Muscle layer of duodenum (tissue), 2 donors: Measurements from ENCODE around the gene KRTAP10-8.
"Not testable (repeated sequence)": the region's sequence is repeated elsewhere in the genome, so short reads cannot be mapped to it uniquely, and the experiment has no call there.

Experiments used
- H3K27ac ChIP-seq: one replicate; pipeline ENCODE4 v1.7.0; 2013; ENCODE audit warnings: mild to moderate bottlenecking, low read length
- H3K27me3 ChIP-seq: one replicate; pipeline ENCODE4 v1.7.0; 2013; ENCODE audit warnings: low read depth, mild to moderate bottlenecking, control low read depth, low read length
- H3K36me3 ChIP-seq, 2 donors: one replicate each; pipeline ENCODE4 v1.7.0; 2013; ENCODE audit warnings: low read length in 2 of 2, control low read depth in 1 of 2, mild to moderate bottlenecking in 1 of 2; ENCODE audit not compliant: insufficient read depth in 2 of 2, control insufficient read depth in 1 of 2
- H3K4me1 ChIP-seq, 2 donors: one replicate each; pipeline ENCODE4 v1.7.0; 2013; ENCODE audit warnings: low read length in 2 of 2, mild to moderate bottlenecking in 2 of 2, control low read depth in 1 of 2, moderate library complexity in 1 of 2; ENCODE audit not compliant: insufficient read depth in 2 of 2, control insufficient read depth in 1 of 2
- H3K4me3 ChIP-seq, 2 donors: one replicate each; pipeline ENCODE4 v1.7.0; 2013; ENCODE audit warnings: low read length in 2 of 2, low read depth in 1 of 2, mild to moderate bottlenecking in 1 of 2
- H3K9me3 ChIP-seq, 2 donors: one replicate each; pipeline ENCODE4 v1.7.0; 2013; ENCODE audit warnings: low read length in 2 of 2, control low read depth in 1 of 2, mild to moderate bottlenecking in 1 of 2; ENCODE audit not compliant: control insufficient read depth in 1 of 2
- donor health status: healthy.

KRTAP10-8 gene

GRCh38 chr21:44653123-44653522 is 41.2 kb downstream of the KRTAP10-8 start:
- H3K27ac ChIP-seq, result no peak overlapping the region

DNA sequence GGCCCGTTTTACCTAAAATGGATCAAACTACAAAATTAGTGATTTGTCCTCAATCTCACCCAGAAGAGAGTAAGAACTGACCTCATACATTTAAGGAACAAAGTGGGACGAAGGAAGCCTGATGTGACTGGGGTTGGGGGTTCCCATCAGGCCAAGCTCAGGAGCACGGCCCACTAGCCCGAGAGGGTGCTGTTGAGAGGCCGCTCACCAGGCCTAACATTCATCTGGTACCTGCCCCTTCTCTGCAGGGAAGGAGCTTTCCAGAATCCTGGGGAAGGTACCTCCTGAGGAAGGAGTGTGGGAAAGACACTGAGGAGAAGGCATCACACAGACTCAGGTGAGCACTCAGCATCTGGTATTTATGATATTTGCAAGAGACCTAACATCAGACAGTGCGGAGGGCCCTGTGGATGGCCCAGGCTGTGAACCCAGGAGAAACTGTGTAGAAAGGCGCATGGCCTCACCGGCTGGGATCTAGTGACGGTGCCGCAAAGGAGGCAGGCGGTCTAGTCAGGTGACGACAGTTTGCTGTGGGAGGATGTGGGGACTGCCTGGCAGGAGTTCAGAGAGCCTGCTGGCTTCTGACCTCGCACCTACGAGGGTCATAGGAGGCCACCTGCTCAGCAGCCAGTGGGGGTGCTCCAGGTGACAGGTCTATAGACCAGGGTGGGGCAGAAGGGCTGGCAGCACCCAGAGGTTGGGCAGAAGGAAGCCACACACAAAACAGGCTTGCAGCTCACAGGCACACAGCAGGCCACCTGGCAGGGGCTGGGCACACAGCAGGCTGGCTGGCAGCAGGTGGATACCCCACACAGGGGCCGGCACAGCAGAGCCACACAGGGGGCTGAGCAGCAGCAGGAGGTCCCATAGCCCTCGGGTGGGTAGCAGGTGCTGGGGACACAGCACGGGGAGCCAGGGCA is 42.0 kb downstream of the KRTAP10-8 start:
- Histone ChIP-seq H3K4me1 (no peaks in the 10 kb centered on the region), H3K36me3 (no peaks in the 10 kb centered on the region), H3K27ac (no peak overlapping the region), H3K4me3 (no peak overlapping the region), H3K27me3 (no peaks in the 10 kb centered on the region), H3K9me3 (peaks cover 0 to 19% of the 10 kb centered on the region in 2 donors)

More at GRCh38 chr21:44653123-44653522, 41.2 kb downstream of the KRTAP10-8 start:
- Histone ChIP-seq H3K4me1 (no peaks in the 10 kb centered on the region), H3K4me3 (no peak overlapping the region), H3K27me3 (no peaks in the 10 kb centered on the region), H3K36me3 (no peaks in the 10 kb centered on the region), H3K9me3 (peaks cover 0 to 19% of the 10 kb centered on the region in 2 donors)

DNA sequence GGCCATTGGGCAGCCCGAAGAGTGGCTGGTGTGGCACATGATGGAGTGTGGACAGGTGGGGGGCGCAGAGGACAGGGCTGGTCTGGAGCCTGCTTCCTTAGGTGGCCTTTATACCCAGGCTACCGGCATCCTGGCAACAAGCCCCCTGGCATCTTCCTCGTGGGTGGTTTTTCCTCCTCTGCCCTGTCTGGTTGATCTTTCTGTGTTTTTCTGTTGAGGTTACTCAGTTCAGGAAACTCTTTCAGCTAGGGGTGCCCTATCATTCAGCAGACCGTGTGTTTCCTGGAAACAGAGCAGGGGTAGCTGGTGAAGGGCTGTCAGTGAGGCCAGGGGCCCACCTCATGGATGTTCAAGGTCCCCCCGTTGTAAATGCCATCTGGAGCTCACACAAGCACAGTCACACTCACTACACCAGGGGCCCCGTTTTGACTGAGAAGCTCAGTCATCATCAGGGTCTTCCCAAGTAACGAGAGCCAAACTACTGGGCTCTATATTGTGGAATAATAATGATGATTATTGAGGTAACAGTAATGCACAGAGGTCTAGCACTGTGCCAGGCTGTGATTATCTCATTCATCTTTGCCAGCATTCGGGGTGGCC is 42.8 kb downstream of the KRTAP10-8 start, which contains the start of gene KRTAP12-4:
Gene KRTAP12-4, minus strand, starts transcription at position 84 of the 600 bp plus-strand sequence. Its CDS starts 45 bp downstream, at position 39.
- no peak within 1 kb of the TSS for H3K27ac ChIP-seq
- no peaks in the 10 kb centered on the region for H3K36me3 ChIP-seq
- H3K4me1 ChIP-seq, result no peaks in the 10 kb centered on the region
- no peaks in the 10 kb centered on the region for H3K27me3 ChIP-seq
- H3K4me3 ChIP-seq, result no peak within 1 kb of the TSS
- H3K9me3 ChIP-seq, result peaks cover 0 to 19% of the 10 kb centered on the region in 2 donors

DNA sequence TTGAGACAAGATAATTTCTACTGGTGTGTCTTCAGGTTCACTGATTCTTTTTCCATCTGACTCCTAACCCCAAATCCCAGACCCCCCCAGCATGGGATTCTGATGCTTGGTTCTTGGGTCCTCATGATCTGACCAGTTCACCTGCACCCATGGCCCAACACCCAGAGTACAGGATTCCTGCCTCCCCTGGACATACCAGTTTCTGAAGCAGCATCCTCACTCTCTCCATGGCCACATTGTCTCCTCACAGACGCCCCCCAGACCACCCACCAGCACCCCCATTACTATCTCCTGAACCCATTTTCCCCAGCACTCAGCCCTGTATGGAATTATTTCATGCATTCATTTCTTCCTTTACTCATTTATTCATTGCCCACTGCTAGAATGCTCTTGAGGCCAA is 45.0 kb downstream of the KRTAP10-8 start:
- H3K27me3 ChIP-seq, result no peaks in the 10 kb centered on the region
- no peak overlapping the region for H3K27ac ChIP-seq
- no peaks in the 10 kb centered on the region for H3K36me3 ChIP-seq
- no peaks in the 10 kb centered on the region for H3K4me1 ChIP-seq
- H3K9me3 ChIP-seq, result peaks cover 0 to 20% of the 10 kb centered on the region in 2 donors
- H3K4me3 ChIP-seq, result no peak overlapping the region

DNA sequence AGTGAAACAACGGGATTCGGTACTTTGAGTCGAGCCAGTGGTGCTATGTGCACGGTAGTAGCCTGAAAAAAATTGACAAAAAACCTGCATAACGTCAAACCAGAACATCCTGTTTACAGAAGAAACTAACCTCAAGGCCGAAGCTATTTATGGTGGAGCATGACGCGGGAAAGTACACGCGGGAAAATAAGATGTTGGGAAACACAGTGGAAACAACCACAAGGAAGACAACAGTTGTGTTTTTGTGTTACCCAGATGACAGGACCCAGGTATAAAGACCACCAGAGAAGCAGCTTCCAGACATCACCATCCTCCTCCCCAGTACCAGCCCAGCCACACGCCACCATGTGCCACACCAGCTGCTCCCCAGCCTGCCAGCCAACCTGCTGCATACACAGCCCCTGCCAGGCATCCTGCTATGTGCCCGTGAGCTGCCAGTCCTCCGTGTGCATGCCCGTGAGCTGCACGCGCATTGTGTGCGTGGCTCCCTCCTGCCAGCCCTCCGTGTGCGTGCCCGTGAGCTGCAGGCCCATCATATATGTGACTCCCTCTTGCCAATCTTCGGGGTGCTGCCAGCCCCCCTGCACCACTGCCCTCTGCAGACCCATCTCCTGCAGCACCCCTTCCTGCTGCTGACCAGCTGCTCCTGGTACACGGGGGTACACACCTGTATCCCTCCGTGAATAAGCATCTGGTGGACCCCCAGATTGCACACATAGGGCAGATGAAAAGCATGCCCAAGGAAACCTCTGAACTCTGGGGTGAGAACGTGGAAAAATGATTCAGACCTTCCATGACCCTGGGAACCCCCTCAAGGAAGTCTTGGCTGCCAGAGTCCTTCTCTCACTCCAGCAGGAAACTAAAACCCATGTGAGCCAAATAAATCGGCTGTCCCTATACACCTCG is 46.0 kb downstream of the KRTAP10-8 start, which contains the start of gene KRTAP12-3:
Gene KRTAP12-3, plus strand, starts transcription at position 298 of the 906 bp plus-strand sequence. Its CDS starts 48 bp downstream, at position 346.
- Histone ChIP-seq H3K27ac (no peak within 1 kb of the TSS), H3K36me3 (no peaks in the 10 kb centered on the region), H3K4me1 (no peaks in the 10 kb centered on the region), H3K4me3 (no peak within 1 kb of the TSS), H3K27me3 (no peaks in the 10 kb centered on the region), H3K9me3 (peaks cover 0 to 20% of the 10 kb centered on the region in 2 donors)

GRCh38 chr21:44658541-44658910 is 46.6 kb downstream of the KRTAP10-8 start:
- peaks cover 0 to 18% of the 10 kb centered on the region in 2 donors for H3K9me3 ChIP-seq
- H3K4me3 ChIP-seq, result no peak overlapping the region
- no peaks in the 10 kb centered on the region for H3K4me1 ChIP-seq
- H3K27ac ChIP-seq, result no peak overlapping the region
- H3K36me3 ChIP-seq, result no peaks in the 10 kb centered on the region
- no peaks in the 10 kb centered on the region for H3K27me3 ChIP-seq

GRCh38 chr21:44658913-44659595 is 47.2 kb downstream of the KRTAP10-8 start:
- Histone ChIP-seq H3K9me3 (peaks cover 0 to 18% of the 10 kb centered on the region in 2 donors), H3K36me3 (no peaks in the 10 kb centered on the region), H3K27ac (no peak overlapping the region), H3K4me1 (no peaks in the 10 kb centered on the region), H3K27me3 (no peaks in the 10 kb centered on the region), H3K4me3 (no peak overlapping the region)

DNA sequence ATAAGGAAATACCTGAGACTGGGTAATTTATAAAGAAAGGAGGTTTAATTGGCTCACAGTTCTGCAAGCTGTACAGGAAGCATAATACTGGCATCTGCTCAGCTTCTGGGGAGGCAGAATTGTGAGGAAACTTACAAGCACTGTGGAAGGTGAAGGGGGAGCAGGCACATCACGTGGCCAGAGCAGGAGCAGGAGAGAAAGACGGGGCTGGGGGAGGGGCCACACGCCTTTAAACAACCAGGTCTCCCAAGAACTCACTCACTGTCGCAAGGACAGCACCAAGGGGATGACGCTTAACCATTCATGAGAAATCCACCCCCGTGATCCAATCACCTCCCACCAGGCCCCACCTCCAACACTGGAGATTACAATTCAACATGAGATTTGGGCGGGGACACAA is 49.7 kb downstream of the KRTAP10-8 start:
- H3K27ac ChIP-seq, H3K36me3 ChIP-seq, H3K4me1 ChIP-seq, H3K9me3 ChIP-seq, H3K4me3 ChIP-seq, H3K27me3 ChIP-seq: not testable (repeated sequence)
